Activated CD8-positive, alpha-beta T cell treated with anti-CD3 and anti-CD28 coated beads, Interleukin-2, amount 10 ng/mL, durations not matched to agents 7 days and 5 days (primary cell): ENCODE measurements around the gene SLC4A11. TPM values are rescaled to one million over a fixed set of nuclear protein-coding genes. Genes with fewer than 3 reads are reported as not detected.

Experiments used
- ATAC-seq: fragments of 150-1000 bp; cut with Tn5 transposase; one replicate; pipeline ENCODE4 v1.10.0; 2021; ENCODE audit warnings: moderate library complexity
- CTCF ChIA-PET: fragments of 350-600 bp; sonication (Branson Sonifier 250); formaldehyde crosslinking; loops from one replicate; lab custom pipeline; 2021; ENCODE audit warnings: antibody characterized with exemption; lab: Charles Lee
- POLR2A ChIA-PET: fragments of 350-600 bp; sonication (Branson Sonifier 250); formaldehyde crosslinking; loops from one replicate; lab custom pipeline; 2021; ENCODE audit warnings: antibody characterized with exemption; lab: Charles Lee
- DNase-seq: peaks from one replicate; pipeline ENCODE4 v3.0.0-alpha.2; 2020
- H3K27ac Mint-ChIP-seq: one replicate; pipeline ENCODE4 v1.8.0; 2021; ENCODE audit warnings: mild to moderate bottlenecking, mixed read lengths
- H3K27me3 Mint-ChIP-seq: one replicate; pipeline ENCODE4 v1.8.0; 2021; ENCODE audit warnings: low read depth, mixed read lengths
- H3K36me3 Mint-ChIP-seq: one replicate; pipeline ENCODE4 v1.8.0; 2021; ENCODE audit warnings: low read depth, mixed read lengths
- H3K4me1 Mint-ChIP-seq: one replicate; pipeline ENCODE4 v1.8.0; 2021; ENCODE audit warnings: low read depth, mixed read lengths
- H3K4me3 Mint-ChIP-seq: one replicate; pipeline ENCODE4 v1.8.0; 2021; ENCODE audit warnings: mild to moderate bottlenecking, mixed read lengths
- H3K9me3 Mint-ChIP-seq: one replicate; pipeline ENCODE4 v1.8.0; 2022; ENCODE audit warnings: mixed read lengths; ENCODE audit not compliant: insufficient read depth
- total RNA-seq, 2 experiments: library from RNA; stranded (reverse); gene quantifications; one replicate each; pipeline ENCODE4 v1.2.3, GENCODE V29; 2021

Gene SLC4A11
- total RNA-seq, 2 experiments from 2014 or later, result 1.6 to 2.8 TPM

GRCh38 chr20:3273371-3273770 is 34.4 kb upstream of the SLC4A11 start:
- Mint-ChIP-seq H3K4me3 (no peak overlapping the region), H3K4me1 (no peaks in the 10 kb centered on the region), H3K36me3 (no peaks in the 10 kb centered on the region), H3K27ac (no peak overlapping the region), H3K27me3 (no peaks in the 10 kb centered on the region), H3K9me3 (no peaks in the 10 kb centered on the region)
- no peak for ATAC-seq
- POLR2A ChIA-PET, result no interaction called here
- DNase-seq, result no peak
- CTCF ChIA-PET, result interaction anchor here (1.4 to 1.5 kb wide), 2 partner anchors 18 to 26 kb away, joined by 3 read pairs; no protein-coding TSS in a partner anchor

GRCh38 chr20:3270051-3270450 is 31.1 kb upstream of the SLC4A11 start:
- DNase-seq (no peak), ATAC-seq (no peak)
- no peaks in the 10 kb centered on the region for H3K4me1 Mint-ChIP-seq
- ChIA-PET CTCF (no interaction called here), POLR2A (no interaction called here)
- no peaks in the 10 kb centered on the region for H3K36me3 Mint-ChIP-seq
- no peak overlapping the region for H3K4me3 Mint-ChIP-seq
- no peak overlapping the region for H3K27ac Mint-ChIP-seq
- no peaks in the 10 kb centered on the region for H3K9me3 Mint-ChIP-seq
- H3K27me3 Mint-ChIP-seq, result no peaks in the 10 kb centered on the region

- no peak for DNase-seq
- H3K36me3 Mint-ChIP-seq, result no peaks in the 10 kb centered on the region
- CTCF ChIA-PET, result no interaction called here
Observed at GRCh38 chr20:3262566-3262965, 23.6 kb upstream of the SLC4A11 start.

GRCh38 chr20:3258429-3258828 is 19.4 kb upstream of the SLC4A11 start:
- Mint-ChIP-seq H3K27me3 (no peaks in the 10 kb centered on the region), H3K36me3 (no peaks in the 10 kb centered on the region), H3K9me3 (no peaks in the 10 kb centered on the region), H3K27ac (no peak overlapping the region), H3K4me1 (no peaks in the 10 kb centered on the region), H3K4me3 (no peak overlapping the region)
- ChIA-PET CTCF (interaction anchor here (0.8 to 0.9 kb wide), 2 partner anchors 9 to 453 kb away, joined by 3 read pairs; no protein-coding TSS in a partner anchor), POLR2A (no interaction called here)
- ATAC-seq (no peak), DNase-seq (no peak)

More at GRCh38 chr20:3262566-3262965, 23.6 kb upstream of the SLC4A11 start:
- Mint-ChIP-seq H3K9me3 (no peaks in the 10 kb centered on the region), H3K27ac (no peak overlapping the region), H3K4me3 (no peak overlapping the region), H3K4me1 (no peaks in the 10 kb centered on the region), H3K27me3 (no peaks in the 10 kb centered on the region)
- POLR2A ChIA-PET, result interaction anchor here (0.5 kb wide), 1 partner anchor 332 kb away, joined by 3 read pairs; no protein-coding TSS in a partner anchor
- no peak for ATAC-seq

DNA sequence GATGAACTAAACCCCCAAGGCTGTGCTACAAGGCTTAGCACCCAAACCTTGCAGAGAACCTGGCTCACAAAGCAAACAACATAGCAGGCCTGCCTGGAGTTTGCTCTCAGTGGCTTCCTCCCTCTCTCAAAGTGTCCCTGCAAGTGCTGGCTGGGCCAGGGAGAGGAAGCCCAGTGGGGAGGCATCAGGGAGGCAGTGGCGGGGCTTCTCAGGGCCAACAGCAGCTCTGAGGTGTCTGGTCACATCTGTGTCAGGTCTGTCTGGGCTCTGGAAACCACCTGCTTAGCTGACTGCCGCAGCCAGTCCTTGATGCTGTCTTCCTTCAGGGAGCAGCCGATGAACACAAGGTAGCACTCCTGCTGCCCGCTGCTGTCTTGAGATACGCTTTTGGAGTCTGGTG is 16.7 kb upstream of the SLC4A11 start:
- no peak for ATAC-seq
- no peaks in the 10 kb centered on the region for H3K4me1 Mint-ChIP-seq
- CTCF ChIA-PET, result interaction anchor here (1.1 kb wide), 1 partner anchor 421 kb away, joined by 4 read pairs; no protein-coding TSS in a partner anchor
- DNase-seq, result no peak
- H3K27ac Mint-ChIP-seq, result no peak overlapping the region
- POLR2A ChIA-PET, result no interaction called here
- no peak overlapping the region for H3K4me3 Mint-ChIP-seq
- no peaks in the 10 kb centered on the region for H3K9me3 Mint-ChIP-seq
- no peaks in the 10 kb centered on the region for H3K27me3 Mint-ChIP-seq
- H3K36me3 Mint-ChIP-seq, result no peaks in the 10 kb centered on the region

DNA sequence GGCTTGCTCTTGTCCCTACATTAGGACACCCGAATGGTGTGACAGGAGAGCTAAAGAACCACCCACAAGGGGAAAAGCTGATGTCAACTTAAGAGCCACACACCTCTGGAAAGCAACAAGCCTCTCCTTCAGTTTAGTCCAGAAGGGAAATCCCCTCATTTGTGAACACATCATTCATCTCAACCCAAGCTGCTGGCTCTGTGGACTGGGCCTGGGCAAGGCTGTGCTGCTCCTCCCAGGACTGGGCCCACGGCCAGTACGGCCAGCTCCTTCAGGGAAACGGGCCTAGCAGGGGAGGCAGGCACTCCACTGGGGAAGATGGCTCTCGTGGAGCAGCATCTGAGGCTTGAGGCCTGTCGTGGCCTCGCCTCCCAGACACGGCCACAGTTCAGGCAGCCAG is 12.8 kb upstream of the SLC4A11 start:
- H3K9me3 Mint-ChIP-seq, result no peaks in the 10 kb centered on the region
- H3K4me1 Mint-ChIP-seq, result peaks cover 8% of the 10 kb centered on the region
- POLR2A ChIA-PET, result interaction anchor here (0.9 to 1.2 kb wide), 2 partner anchors 12 to 35 kb away, joined by 3 to 4 read pairs; partner anchors contain the start of gene SLC4A11
- no peak overlapping the region for H3K4me3 Mint-ChIP-seq
- no peak for ATAC-seq
- CTCF ChIA-PET, result no interaction called here
- DNase-seq, result no peak
- H3K27me3 Mint-ChIP-seq, result peaks cover 22% of the 10 kb centered on the region
- H3K27ac Mint-ChIP-seq, result no peak overlapping the region
- H3K36me3 Mint-ChIP-seq, result no peaks in the 10 kb centered on the region

DNA sequence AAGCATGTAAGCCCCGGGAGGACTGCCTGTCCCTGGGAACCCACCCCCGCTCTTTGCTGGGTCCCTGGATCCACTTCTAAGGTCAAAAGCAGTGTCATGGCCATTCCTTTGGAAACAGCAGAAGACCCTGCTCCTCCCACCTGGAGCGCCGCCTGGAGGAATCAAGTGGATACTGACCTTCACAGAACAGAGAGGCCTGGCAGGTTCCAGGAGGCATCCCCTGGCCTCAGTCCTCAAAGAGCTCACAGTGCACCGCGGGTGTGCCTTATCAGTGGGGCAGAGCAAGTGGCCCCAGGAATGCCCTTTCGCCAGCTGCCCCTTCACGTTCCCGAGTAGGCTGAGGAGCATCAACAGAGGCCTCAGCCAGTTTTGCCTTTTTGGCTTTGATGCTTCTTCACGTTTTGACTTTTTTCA is 11.1 kb upstream of the SLC4A11 start:
- Mint-ChIP-seq H3K4me1 (peaks cover 8% of the 10 kb centered on the region), H3K27me3 (peaks cover 27% of the 10 kb centered on the region), H3K4me3 (no peak overlapping the region), H3K27ac (no peak overlapping the region), H3K36me3 (no peaks in the 10 kb centered on the region), H3K9me3 (no peaks in the 10 kb centered on the region)
- ChIA-PET CTCF (interaction anchor here (1.0 to 1.9 kb wide), 2 partner anchors 8 to 197 kb away, joined by 3 to 6 read pairs; no protein-coding TSS in a partner anchor), POLR2A (no interaction called here)
- ATAC-seq (no peak), DNase-seq (no peak)

DNA sequence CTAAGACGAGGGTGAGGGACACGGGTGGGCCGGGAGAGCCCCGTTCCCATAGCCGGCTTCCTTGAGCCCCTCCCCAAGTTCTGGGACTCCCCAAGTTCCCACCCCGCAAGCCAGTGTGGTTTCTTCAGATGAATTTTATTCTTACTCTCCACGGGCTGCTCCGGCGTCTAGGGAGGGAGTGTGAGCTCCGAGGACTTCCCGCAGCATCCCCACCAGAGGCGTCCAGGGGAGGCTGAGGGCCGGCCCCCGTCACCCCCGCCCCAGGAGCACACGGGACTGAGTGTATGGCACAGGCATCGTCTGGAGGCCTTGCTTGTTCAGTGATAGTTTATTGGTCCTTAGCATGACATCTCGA is 10.0 kb upstream of the SLC4A11 start:
- peaks cover 8% of the 10 kb centered on the region for H3K4me1 Mint-ChIP-seq
- peaks cover 31% of the 10 kb centered on the region for H3K27me3 Mint-ChIP-seq
- H3K36me3 Mint-ChIP-seq, result no peaks in the 10 kb centered on the region
- no peak overlapping the region for H3K27ac Mint-ChIP-seq
- ChIA-PET POLR2A (interaction anchor here (0.6 kb wide), 1 partner anchor 28 kb away, joined by 3 read pairs; no protein-coding TSS in a partner anchor), CTCF (interaction anchor here (0.6 to 1.7 kb wide), 5 partner anchors 9 to 727 kb away, joined by 3 to 8 read pairs (median 4); no protein-coding TSS in a partner anchor)
- peak overlapping the region; percentile 34 for H3K4me3 Mint-ChIP-seq
- ATAC-seq (peak; percentile 21), DNase-seq (no peak)
- no peaks in the 10 kb centered on the region for H3K9me3 Mint-ChIP-seq

- H3K27me3 Mint-ChIP-seq, result peaks cover 35% of the 10 kb centered on the region
- ChIA-PET POLR2A (interaction anchor here (0.6 to 0.7 kb wide), 2 partner anchors 28 to 78 kb away, joined by 3 read pairs; no protein-coding TSS in a partner anchor), CTCF (interaction anchor here (0.8 to 1.7 kb wide), 6 partner anchors 15 to 56 kb away, joined by 3 to 8 read pairs (median 4); no protein-coding TSS in a partner anchor)
- H3K36me3 Mint-ChIP-seq, result no peaks in the 10 kb centered on the region
- peak overlapping the region; percentile 34 for H3K4me3 Mint-ChIP-seq
- DNase-seq, result peak; percentile 31
- H3K9me3 Mint-ChIP-seq, result no peaks in the 10 kb centered on the region
- ATAC-seq, result peak; percentile 83
- H3K27ac Mint-ChIP-seq, result no peak overlapping the region
- peaks cover 8% of the 10 kb centered on the region for H3K4me1 Mint-ChIP-seq
Observed at GRCh38 chr20:3248167-3248992, 9.4 kb upstream of the SLC4A11 start.

GRCh38 chr20:3247638-3248037 is 8.6 kb upstream of the SLC4A11 start:
- DNase-seq, result no peak
- ChIA-PET POLR2A (interaction anchor here (0.7 kb wide), 1 partner anchor 78 kb away, joined by 3 read pairs; no protein-coding TSS in a partner anchor), CTCF (interaction anchor here (0.9 to 1.7 kb wide), 5 partner anchors 16 to 57 kb away, joined by 3 to 8 read pairs (median 5); no protein-coding TSS in a partner anchor)
- Mint-ChIP-seq H3K4me3 (no peak overlapping the region), H3K9me3 (no peaks in the 10 kb centered on the region), H3K36me3 (no peaks in the 10 kb centered on the region), H3K4me1 (peaks cover 8% of the 10 kb centered on the region), H3K27ac (no peak overlapping the region), H3K27me3 (peaks cover 35% of the 10 kb centered on the region)
- no peak for ATAC-seq

DNA sequence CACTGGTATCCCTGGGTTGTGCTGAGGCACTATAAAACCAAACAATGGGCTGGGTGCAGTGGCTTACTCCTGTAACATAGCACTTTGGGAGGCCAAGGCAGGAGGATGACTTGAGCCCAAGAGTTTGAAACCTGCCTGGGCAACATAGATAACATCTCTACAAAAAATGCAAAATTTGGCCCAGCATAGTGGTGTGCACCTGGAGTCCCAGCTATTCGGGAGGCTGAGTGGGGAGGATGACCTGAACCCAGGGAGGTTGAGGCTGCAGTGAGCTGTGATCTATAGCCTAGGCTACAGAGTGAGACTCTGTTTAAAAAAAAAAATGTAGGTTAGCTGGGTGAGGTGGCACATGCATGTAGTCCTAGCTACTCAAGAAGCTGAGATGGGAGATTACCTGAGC is 7.7 kb upstream of the SLC4A11 start:
- Mint-ChIP-seq H3K27me3 (peaks cover 41% of the 10 kb centered on the region), H3K4me1 (peaks cover 8% of the 10 kb centered on the region), H3K4me3 (no peak overlapping the region), H3K36me3 (no peaks in the 10 kb centered on the region), H3K9me3 (no peaks in the 10 kb centered on the region), H3K27ac (no peak overlapping the region)
- DNase-seq, result no peak
- POLR2A ChIA-PET, result no interaction called here
- no peak for ATAC-seq
- CTCF ChIA-PET, result interaction anchor here (0.7 kb wide), 1 partner anchor 19 kb away, joined by 3 read pairs; no protein-coding TSS in a partner anchor

DNA sequence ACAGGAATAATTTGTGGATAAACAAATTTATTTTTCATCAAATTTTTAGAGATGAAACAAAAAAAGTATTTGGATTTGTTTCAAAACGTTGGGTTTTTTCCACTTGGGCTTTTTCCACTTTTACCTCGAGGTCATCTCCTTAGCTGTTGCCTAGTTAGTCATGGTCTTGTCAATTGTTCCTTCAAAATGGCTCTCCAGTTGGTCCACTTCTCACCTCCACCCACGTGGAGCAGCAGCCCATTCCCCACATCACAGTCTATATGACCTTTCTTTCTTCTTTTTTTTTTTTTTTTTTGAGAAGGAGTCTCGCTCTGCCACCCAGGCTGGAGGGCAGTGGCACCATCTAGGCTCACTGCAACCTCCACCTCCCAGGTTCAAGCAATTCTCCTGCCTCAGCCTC is 6.7 kb upstream of the SLC4A11 start:
- Mint-ChIP-seq H3K27ac (no peak overlapping the region), H3K4me1 (peaks cover 11% of the 10 kb centered on the region), H3K4me3 (no peak overlapping the region), H3K27me3 (peaks cover 50% of the 10 kb centered on the region), H3K36me3 (no peaks in the 10 kb centered on the region), H3K9me3 (no peaks in the 10 kb centered on the region)
- CTCF ChIA-PET, result no interaction called here
- POLR2A ChIA-PET, result no interaction called here
- ATAC-seq, result no peak
- DNase-seq, result no peak
